Left kidney (tissue), 2 donors: Measurements from ENCODE around the gene ANGPTL4. TPM values are rescaled to one million over a fixed set of nuclear protein-coding genes. Genes with fewer than 3 reads are reported as not detected.
"Not testable (repeated sequence)": the region's sequence is repeated elsewhere in the genome, so short reads cannot be mapped to it uniquely, and the experiment has no call there.

Experiments used
- DNase-seq: peaks from one replicate; pipeline ENCODE4 v3.0.0-alpha.2; 2013
- polyA plus RNA-seq: library from polyadenylated mRNA; unstranded; fragments of 120-200 nt; gene quantifications from one replicate; pipeline ENCODE4 v1.2.1, GENCODE V29; 2013; ENCODE audit not compliant: insufficient read length

ANGPTL4 gene
- polyA plus RNA-seq, 1 donor, result 3.6 TPM

GRCh38 chr19:8333767-8334457 is 30.0 kb upstream of the ANGPTL4 start:
- no peak for DNase-seq

GRCh38 chr19:8334458-8335342 is 29.3 kb upstream of the ANGPTL4 start:
- DNase-seq, result peak; percentile 64

GRCh38 chr19:8335343-8336071 is 28.4 kb upstream of the ANGPTL4 start:
- DNase-seq, result no peak

- no peak for DNase-seq
Measured at GRCh38 chr19:8336072-8336569, 27.8 kb upstream of the ANGPTL4 start.

GRCh38 chr19:8336660-8337059 is 27.3 kb upstream of the ANGPTL4 start:
- no peak for DNase-seq

GRCh38 chr19:8337728-8338127 is 26.2 kb upstream of the ANGPTL4 start:
- no peak for DNase-seq

DNA sequence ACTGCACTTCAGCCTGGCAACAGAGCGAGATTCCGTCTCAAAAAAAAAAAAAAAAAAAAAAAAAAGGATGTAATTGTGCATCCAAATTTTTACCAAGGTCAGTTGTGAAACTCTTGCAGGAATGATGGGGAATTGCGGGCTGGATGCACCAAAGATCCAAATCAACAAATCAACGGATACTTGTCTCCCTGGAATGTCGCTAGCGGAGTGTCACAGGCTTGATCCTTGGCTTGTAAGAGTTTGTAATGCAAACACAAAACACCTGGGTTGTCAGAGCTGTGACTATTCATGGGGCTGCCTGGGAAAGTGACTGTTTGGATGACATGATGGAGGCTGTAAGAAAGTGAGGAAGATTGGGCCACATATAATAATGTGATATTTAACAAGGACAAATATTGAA is 25.1 kb upstream of the ANGPTL4 start:
- DNase-seq, result no peak

- no peak for DNase-seq
Measured at GRCh38 chr19:8340341-8341096, 23.4 kb upstream of the ANGPTL4 start.

GRCh38 chr19:8341504-8341903 is 22.5 kb upstream of the ANGPTL4 start:
- not testable (repeated sequence) for DNase-seq

DNA sequence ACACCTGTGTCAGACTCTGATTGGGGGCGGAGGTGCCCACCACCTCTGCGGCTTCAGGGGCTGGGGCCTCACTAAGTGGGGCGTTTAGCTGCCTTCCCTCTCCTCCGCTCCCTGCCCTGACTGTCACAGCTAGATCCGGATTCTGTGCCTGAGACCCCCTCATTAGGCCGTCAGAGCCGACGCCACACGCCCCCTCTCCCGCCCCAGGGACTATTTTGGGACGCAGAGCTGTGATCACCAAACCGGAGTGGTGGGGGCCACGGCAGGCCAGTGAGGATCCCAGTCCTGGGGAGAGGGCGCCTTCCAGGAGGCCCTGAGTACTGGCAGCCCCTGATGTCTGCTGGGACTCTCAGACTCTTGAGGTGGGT is 21.7 kb upstream of the ANGPTL4 start:
- no peak for DNase-seq

GRCh38 chr19:8342684-8343482 is 21.1 kb upstream of the ANGPTL4 start, which contains the start of gene KANK3:
Gene KANK3 (minus strand): TSS chr19:8343262. CDS start chr19:8337828, 5,434 bp downstream.
- peak; percentile 93 for DNase-seq

DNA sequence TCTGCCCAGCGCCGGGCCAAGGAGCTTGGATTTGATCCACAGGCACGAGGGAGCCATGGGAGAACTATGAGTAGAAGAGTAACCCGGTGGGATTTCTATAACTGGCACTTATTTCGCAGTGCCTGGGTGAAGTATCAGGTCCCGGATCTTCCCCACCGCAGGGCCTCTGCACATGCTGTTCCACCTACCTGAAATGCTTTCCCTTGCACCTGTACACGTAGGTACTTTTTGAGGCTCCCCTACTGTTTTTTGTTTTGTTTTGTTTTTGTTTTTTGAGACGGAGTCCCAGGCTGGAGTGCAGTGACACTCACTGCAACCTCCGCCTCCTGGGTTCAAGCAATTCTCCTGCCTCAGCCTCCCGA is 20.5 kb upstream of the ANGPTL4 start:
- DNase-seq, result no peak

DNA sequence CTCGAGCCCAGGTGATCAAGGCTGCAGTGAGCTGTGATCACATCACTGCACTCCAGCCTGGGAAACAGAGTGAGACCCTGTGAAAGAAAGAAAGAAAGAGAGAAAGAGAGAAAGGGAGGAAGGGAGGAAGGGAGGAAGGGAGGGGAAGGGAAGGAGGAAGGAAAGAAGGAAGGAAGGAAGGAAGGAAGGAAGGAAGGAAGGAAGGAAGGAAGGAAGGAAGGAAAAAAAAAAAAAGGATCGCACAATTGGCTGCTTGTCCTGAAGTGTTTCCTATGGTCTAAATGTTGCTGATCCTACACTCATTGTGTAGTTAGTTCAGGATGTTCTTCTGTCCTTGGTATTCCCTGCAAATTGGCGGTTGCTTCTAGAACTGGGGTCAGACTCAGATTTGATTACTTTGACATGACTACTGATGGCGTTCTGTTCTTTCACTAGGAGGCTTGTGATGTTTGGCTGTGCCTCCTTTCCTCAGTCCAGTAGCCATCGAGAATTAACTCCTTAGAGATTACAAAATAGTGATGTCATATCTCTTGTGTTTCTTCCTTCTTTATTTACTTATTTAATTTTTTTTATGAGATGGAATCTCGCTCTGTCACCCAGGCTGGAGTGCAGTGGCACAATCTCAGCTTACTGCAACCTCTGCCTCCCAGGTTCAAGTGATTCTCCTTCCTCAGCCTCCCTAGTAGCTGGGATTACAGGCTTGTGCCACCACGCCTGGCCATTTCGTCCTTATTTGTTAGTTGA is 14.2 kb upstream of the ANGPTL4 start:
- not testable (repeated sequence) for DNase-seq

DNA sequence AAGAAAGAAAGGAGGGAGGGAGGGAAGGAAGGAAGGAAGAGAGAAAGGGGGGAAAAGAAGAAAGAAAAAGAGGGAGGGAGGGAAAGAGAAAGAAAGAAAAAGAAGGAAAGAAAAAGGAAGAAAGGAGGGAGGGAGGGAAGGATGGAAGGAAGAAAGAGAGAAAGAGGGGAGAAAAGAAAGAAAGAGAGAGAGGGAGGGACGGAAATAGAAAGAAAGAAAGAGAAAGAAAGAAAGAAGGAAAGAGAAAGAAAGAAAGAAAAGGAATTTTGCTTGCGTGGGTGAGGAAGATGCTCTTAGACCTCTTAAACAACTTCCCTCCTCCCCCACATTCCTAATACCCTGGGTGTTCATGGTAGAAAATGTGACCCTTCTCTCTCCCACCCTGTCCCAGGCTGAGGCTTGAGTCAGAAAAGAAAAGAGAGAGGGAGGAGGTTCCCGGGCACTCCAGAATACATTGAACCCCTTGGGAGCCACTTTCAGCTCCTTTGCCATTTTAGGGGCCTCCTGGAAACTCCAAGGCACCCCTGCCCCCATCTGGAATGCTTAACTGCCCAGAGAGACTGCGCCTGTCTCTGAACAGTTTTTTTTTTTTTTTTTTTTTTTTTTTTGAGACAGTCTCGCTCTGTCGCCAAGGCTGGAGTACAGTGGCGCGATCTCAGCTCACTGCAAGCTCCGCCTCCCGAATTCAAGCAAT is 11.7 kb upstream of the ANGPTL4 start:
- DNase-seq, result peak; percentile 42

GRCh38 chr19:8352845-8353244 is 11.1 kb upstream of the ANGPTL4 start:
- not testable (repeated sequence) for DNase-seq

GRCh38 chr19:8355631-8356402 is 8.1 kb upstream of the ANGPTL4 start:
- no peak for DNase-seq

DNA sequence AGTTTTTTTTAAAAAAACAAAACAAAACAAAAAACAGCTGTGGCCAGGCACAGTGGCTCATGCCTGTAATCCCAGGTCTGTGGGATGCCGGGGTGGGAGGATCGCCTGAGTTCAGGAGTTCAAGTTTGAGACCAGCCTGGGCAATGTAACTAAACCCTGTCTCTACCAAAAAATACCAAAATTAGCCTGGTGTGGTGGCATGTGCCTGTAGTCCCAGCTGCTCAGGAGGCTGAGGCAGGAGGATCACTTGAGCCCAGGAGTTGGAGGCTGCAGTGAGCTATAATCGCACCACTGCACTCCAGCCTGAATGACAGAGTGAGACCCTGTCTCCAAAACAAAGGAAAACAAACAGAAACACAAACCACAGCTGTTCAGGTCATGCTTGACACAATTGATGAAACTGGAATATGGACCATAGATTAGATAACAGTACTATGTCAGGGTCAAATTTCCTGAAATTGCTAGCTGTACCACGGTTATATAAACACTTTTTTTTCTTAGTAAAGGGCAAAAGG is 6.9 kb upstream of the ANGPTL4 start:
- no peak for DNase-seq

DNA sequence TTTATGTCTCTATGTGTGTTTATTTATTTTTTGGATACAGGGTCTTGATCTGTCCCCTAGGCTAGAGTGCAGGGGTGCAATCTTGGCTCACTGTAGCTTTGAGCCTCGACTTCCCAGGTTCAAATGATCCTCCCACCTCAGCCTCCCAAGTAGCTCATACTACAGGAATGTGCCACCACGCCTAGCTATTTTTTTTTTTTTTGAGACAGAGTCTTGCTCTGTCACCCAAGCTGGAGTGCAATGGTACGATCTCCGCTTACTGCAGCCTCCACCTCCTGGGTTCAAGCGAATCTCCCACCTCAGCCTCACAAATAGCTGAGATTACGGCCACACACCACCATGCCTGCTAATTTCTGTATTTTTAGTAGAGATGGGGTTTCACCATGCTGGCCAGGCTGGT is 5.0 kb upstream of the ANGPTL4 start:
- no peak for DNase-seq
